AG09309 (cell line): ENCODE data around the gene TOP2A.

Experiments
- DNase-seq: peaks from one replicate; pipeline ENCODE4 v3.0.0-alpha.2; 2010; ENCODE audit warnings: low read depth
- H3K4me3 ChIP-seq: 2 replicates; pipeline ENCODE4 v1.5.1; 2011; ENCODE audit warnings: mild to moderate bottlenecking, low read depth, low read length, moderate library complexity; ENCODE audit not compliant: control insufficient read depth
- CTCF ChIP-seq: IDR thresholded peaks from 2 replicates; pipeline ENCODE4 v1.5.1; 2011; ENCODE audit warnings: mild to moderate bottlenecking, low read depth, low read length, inconsistent platforms; ENCODE audit not compliant: insufficient read depth, control insufficient read depth; ENCODE audit errors: missing control alignments

The TOP2A gene, protein sequence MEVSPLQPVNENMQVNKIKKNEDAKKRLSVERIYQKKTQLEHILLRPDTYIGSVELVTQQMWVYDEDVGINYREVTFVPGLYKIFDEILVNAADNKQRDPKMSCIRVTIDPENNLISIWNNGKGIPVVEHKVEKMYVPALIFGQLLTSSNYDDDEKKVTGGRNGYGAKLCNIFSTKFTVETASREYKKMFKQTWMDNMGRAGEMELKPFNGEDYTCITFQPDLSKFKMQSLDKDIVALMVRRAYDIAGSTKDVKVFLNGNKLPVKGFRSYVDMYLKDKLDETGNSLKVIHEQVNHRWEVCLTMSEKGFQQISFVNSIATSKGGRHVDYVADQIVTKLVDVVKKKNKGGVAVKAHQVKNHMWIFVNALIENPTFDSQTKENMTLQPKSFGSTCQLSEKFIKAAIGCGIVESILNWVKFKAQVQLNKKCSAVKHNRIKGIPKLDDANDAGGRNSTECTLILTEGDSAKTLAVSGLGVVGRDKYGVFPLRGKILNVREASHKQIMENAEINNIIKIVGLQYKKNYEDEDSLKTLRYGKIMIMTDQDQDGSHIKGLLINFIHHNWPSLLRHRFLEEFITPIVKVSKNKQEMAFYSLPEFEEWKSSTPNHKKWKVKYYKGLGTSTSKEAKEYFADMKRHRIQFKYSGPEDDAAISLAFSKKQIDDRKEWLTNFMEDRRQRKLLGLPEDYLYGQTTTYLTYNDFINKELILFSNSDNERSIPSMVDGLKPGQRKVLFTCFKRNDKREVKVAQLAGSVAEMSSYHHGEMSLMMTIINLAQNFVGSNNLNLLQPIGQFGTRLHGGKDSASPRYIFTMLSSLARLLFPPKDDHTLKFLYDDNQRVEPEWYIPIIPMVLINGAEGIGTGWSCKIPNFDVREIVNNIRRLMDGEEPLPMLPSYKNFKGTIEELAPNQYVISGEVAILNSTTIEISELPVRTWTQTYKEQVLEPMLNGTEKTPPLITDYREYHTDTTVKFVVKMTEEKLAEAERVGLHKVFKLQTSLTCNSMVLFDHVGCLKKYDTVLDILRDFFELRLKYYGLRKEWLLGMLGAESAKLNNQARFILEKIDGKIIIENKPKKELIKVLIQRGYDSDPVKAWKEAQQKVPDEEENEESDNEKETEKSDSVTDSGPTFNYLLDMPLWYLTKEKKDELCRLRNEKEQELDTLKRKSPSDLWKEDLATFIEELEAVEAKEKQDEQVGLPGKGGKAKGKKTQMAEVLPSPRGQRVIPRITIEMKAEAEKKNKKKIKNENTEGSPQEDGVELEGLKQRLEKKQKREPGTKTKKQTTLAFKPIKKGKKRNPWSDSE (N-terminal part only)

DNA sequence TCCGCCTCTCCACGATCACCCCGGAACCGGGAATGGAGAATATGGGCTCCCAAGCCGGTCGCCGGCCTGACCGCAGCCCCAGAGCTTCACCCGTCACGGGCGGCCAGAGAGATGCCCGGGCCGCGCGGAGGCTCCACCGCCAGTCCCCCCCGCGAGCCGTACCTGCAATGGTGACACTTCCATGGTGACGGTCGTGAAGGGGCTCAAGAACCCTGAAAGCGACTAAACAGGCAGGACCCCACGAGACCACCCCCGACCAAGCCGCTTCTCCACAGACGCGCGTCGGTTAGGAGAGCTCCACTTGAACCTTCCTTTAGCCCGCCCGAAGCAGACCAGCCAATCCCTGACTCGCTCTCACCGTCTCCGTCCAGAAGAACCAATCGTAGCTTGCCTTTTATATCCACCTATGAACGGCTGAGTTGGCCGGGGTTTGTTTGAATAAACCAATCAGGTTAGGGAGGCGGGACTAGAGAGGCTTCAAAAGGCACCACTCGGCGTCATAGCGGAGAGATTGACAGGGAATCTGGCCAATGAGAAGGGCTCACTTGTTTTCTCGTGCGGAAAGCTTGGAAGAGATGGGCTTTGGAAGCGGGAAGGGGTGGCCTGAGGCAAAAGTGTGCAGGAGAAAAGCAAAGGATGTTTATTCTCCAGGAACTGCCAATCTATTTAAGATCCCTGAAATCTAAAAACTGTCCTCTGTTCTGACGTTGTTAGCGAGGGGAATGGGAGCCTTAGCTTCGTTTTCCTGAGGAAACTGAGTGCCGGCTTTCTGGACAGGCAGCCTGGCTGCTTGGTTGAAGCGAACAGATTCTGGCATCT is at the start of gene TOP2A:
Gene TOP2A, minus strand, starts transcription at position 288 of the 819 bp plus-strand sequence. Its CDS starts 105 bp downstream, at position 183.
- TF ChIP-seq CTCF, result no peak
- H3K4me3 ChIP-seq, result peak within 1 kb of the TSS; percentile 64
- DNase-seq, result peak; percentile 99

DNA sequence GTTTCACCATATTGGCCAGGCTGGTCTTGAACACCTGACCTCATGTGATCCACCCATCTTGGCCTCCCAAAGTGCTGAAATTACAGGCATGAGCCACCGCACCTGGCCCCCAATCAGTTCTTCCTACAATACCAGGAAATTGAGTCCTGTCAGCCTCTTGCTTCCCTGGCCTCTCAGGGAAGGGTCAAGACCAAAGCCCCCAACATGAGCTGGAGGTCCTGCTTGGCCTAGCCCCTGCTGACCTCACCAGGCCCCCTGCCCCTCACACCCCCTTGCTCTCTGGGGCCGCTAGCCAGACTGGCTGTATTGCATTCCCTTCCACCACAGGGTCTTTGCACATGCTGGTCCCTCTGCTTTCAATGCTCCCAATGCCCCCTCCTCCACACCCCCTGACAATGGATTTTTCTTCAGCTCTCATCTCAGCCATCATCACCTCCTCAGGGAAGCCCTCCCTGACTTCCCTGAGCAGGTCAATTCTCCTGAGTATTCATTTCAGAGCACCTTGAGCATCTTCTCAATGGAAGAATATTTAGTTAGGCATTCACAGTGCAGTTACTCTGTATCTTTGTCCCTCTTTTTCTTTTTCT is 49.7 kb upstream of the TOP2A start:
- DNase-seq, result no peak
- no peak for TF ChIP-seq CTCF
- H3K4me3 ChIP-seq, result no peak overlapping the region

GRCh38 chr17:40466298-40466971 is 48.7 kb upstream of the TOP2A start:
- no peak for TF ChIP-seq CTCF
- H3K4me3 ChIP-seq, result no peak overlapping the region
- no peak for DNase-seq

GRCh38 chr17:40464392-40464855 is 46.7 kb upstream of the TOP2A start:
- DNase-seq, result no peak
- no peak for TF ChIP-seq CTCF

GRCh38 chr17:40463122-40463550 is 45.4 kb upstream of the TOP2A start:
- no peak for TF ChIP-seq CTCF
- no peak overlapping the region for H3K4me3 ChIP-seq
- no peak for DNase-seq

More at GRCh38 chr17:40464392-40464855, 46.7 kb upstream of the TOP2A start:
- no peak overlapping the region for H3K4me3 ChIP-seq
